ENCODE data around the gene ABO.
"Not testable (repeated sequence)": the region's sequence is repeated elsewhere in the genome, so short reads cannot be mapped to it uniquely, and the experiment has no call there.

DNA sequence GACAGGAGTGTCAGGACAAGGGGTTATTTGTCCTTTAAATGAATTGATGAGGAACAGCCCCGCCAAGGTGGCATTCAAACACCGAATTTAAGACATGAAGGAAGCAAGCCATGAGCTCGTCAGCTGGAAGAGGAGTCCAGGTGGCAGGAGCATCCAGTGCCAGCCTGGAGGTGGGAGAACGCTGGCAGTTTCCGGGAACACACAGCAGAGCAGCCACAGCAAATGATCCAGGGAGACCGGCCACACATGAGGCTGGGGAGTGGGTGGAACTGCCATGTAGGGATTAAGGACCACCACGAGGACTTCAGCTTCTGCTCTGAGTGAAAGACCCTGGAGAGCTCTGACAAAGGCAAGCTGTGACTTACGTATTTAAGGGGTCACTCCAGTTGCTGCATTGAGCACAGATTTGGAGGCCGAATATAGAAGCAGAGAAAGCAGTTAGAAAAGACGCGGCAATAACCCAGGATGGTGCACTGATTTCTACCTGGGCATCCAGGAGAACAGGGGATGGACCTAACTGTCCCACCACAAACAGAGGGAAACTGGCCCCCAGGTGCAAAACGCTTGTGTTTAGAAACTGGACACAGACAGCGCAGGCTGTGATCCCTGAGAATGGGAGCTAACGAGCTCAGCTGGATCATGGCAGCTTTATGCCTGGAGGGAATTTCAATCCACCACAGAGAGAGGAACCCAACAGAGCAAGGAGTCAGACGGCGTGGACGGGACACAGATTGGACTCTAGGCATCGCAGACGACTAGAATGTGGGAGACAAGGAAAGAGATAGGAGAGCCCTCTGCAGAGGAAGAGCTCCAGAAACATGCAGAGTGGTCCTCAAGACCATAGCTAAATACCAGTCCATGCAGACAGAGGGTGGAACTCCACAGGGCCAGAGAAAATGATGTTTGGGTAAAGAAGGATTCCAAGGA, 56.7 kb downstream of the ABO start:
- not testable (repeated sequence) for TF ChIP-seq POLR2AphosphoS5 (IDR thresholded peaks at IDR 0.05; ENCODE audit: insufficient read depth, low read depth, low read length); POLR2A (IDR thresholded peaks at IDR 0.05; ENCODE audit: low read depth, low read length); MYC (IDR thresholded peaks at IDR 0.05; ENCODE audit: low read depth, low read length); EZH2 (IDR thresholded peaks at IDR 0.05; ENCODE audit: borderline replicate concordance, low read depth, low read length, severe bottlenecking); GATA2 (IDR thresholded peaks at IDR 0.05; ENCODE audit: insufficient read depth, insufficient read length, low read depth, low read length); FOS (IDR thresholded peaks at IDR 0.05; ENCODE audit: borderline replicate concordance, insufficient read depth, low read length)
- TF ChIP-seq, protein P1, sequence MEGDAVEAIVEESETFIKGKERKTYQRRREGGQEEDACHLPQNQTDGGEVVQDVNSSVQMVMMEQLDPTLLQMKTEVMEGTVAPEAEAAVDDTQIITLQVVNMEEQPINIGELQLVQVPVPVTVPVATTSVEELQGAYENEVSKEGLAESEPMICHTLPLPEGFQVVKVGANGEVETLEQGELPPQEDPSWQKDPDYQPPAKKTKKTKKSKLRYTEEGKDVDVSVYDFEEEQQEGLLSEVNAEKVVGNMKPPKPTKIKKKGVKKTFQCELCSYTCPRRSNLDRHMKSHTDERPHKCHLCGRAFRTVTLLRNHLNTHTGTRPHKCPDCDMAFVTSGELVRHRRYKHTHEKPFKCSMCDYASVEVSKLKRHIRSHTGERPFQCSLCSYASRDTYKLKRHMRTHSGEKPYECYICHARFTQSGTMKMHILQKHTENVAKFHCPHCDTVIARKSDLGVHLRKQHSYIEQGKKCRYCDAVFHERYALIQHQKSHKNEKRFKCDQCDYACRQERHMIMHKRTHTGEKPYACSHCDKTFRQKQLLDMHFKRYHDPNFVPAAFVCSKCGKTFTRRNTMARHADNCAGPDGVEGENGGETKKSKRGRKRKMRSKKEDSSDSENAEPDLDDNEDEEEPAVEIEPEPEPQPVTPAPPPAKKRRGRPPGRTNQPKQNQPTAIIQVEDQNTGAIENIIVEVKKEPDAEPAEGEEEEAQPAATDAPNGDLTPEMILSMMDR (IDR thresholded peaks at IDR 0.05; ENCODE audit: extremely low read depth in 1 of 2, insufficient read depth in 1 of 2, low read depth in 1 of 2, low read length in 2 of 2) = not testable (repeated sequence)
- TF ChIP-seq, protein P2, sequence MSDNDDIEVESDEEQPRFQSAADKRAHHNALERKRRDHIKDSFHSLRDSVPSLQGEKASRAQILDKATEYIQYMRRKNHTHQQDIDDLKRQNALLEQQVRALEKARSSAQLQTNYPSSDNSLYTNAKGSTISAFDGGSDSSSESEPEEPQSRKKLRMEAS (IDR thresholded peaks at IDR 0.05; ENCODE audit: insufficient read depth, insufficient read length) = not testable (repeated sequence)

All from endothelial cell of umbilical vein (primary cell).